ENCODE measurements around the gene RCOR1. TPM values are rescaled to one million over a fixed set of nuclear protein-coding genes. Genes with fewer than 3 reads are reported as not detected.

The RCOR1 gene
- total and polyA plus RNA-seq, 9 donors, result 7.2 to 22.3 (median 18.3) TPM

DNA sequence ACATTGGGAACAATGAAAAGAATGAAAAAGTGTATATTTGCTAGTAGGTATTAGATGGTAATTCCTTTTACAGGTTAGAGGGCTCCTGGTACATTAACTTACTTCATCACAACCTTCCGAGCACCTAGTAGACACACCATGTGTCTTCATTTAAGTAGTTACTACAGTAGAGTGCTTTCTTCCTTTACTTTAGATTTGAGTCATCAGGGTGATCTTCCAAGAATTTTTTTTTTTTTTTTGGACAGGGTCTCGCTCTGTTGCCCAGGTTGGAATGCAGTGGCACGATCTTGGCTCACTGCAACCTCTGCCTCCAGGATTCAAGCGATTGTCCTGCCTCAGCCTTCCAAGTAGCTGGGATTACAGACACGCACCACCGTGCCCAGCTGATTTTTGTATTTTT is 105.1 kb downstream of the RCOR1 start:
- Histone ChIP-seq H3K4me3 (no peak overlapping the region), H3K4me1 (ENCODE audit: insufficient read depth) (peaks cover 1% of the 10 kb centered on the region), H3K36me3 (no peaks in the 10 kb centered on the region), H3K27ac (no peak overlapping the region), H3K9me3 (no peaks in the 10 kb centered on the region), H3K27me3 (no peaks in the 10 kb centered on the region)
- intact Hi-C loops (cut with DNase I), result loop anchor here in 3 of 4 donors (5.0 to 10.0 kb wide), 3 partner anchors 217 to 227 kb away; partner anchors contain the start of gene AMN (in 1 of the 3)
- TF ChIP-seq POLR2A (IDR thresholded peaks at IDR 0.05), result no peak
- TF ChIP-seq EP300 (IDR thresholded peaks at IDR 0.05), result no peak
- TF ChIP-seq, protein P1, sequence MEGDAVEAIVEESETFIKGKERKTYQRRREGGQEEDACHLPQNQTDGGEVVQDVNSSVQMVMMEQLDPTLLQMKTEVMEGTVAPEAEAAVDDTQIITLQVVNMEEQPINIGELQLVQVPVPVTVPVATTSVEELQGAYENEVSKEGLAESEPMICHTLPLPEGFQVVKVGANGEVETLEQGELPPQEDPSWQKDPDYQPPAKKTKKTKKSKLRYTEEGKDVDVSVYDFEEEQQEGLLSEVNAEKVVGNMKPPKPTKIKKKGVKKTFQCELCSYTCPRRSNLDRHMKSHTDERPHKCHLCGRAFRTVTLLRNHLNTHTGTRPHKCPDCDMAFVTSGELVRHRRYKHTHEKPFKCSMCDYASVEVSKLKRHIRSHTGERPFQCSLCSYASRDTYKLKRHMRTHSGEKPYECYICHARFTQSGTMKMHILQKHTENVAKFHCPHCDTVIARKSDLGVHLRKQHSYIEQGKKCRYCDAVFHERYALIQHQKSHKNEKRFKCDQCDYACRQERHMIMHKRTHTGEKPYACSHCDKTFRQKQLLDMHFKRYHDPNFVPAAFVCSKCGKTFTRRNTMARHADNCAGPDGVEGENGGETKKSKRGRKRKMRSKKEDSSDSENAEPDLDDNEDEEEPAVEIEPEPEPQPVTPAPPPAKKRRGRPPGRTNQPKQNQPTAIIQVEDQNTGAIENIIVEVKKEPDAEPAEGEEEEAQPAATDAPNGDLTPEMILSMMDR (IDR thresholded peaks at IDR 0.05), result no peak
- no peak for DNase-seq
- WGBS, 3 donors, result 94 to 98% (median 94%) methylated on average over 6 of the region's 6 CpGs

DNA sequence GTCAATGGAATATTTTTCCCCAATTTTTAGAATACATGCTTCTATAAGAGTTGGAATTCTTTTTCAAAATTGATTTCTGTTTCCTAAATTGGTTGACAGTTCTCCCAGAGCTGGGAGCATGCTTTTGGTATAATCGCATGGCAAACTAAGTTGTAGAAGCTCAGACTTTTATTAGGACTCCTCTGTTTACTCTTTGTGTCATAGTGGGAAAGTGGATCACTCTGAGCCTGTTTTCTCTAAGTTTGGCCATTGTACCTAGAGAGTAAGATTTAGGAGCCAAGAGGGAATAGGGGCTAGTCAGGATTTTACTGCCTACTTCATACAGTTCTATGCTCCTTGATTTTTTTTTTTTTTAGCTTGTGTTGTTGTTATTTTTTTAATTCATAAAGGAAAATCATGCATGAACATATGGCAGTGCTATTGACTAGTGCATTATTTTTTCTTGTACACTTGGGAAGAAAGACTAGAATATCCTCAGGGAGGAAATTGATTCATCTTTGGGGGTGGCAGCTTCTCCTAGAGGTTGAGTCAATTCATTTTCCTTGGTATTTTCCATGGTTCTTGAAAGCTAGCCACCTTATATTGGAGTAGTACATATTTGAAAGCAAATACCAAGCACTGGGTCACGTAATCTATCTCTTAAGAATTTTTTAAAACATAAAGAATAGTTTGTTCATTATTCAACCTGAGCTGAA is 107.1 kb downstream of the RCOR1 start:
- H3K9me3 ChIP-seq, result no peaks in the 10 kb centered on the region
- TF ChIP-seq POLR2A (IDR thresholded peaks at IDR 0.05) (no peak), EP300 (IDR thresholded peaks at IDR 0.05) (no peak)
- TF ChIP-seq, protein P1 (IDR thresholded peaks at IDR 0.05), result no peak
- H3K27me3 ChIP-seq, result no peaks in the 10 kb centered on the region
- WGBS, 3 donors, result 92 to 93% (median 92%) methylated on average over 2 of the region's 2 CpGs
- H3K27ac ChIP-seq, result no peak overlapping the region
- H3K4me3 ChIP-seq, result no peak overlapping the region
- intact Hi-C loops (cut with DNase I), result loop anchor here in 3 of 4 donors (5.0 to 10.0 kb wide), 3 partner anchors 215 to 225 kb away; partner anchors contain the start of gene AMN (in 1 of the 3)
- DNase-seq, result no peak
- H3K4me1 ChIP-seq (ENCODE audit: insufficient read depth), result peaks cover 1% of the 10 kb centered on the region
- no peaks in the 10 kb centered on the region for H3K36me3 ChIP-seq

DNA sequence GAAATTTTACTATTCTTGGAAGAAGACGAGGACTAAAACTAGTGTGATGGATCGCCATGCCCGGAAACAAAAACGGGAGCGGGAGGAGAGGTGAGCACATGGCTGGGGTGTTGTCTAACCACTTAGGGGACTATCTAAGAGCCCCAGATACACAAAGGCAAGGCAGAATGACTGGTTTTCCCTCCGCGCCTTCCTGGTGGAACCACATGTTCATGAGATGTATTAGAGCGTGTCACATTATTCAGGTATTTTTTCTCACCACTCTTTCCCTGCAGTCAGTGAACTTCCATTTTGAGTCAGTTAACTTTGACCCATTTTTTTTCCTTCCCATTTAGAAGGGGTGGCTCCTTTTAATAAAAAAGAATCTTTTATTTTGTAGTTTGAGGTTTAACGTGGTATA is 116.0 kb downstream of the RCOR1 start:
- WGBS, 3 donors, result 84 to 90% (median 86%) methylated on average over 9 of the region's 9 CpGs
- TF ChIP-seq, protein P1 (IDR thresholded peaks at IDR 0.05), result no peak
- TF ChIP-seq POLR2A (IDR thresholded peaks at IDR 0.05) (no peak), EP300 (IDR thresholded peaks at IDR 0.05) (no peak)
- Histone ChIP-seq H3K4me3 (no peak overlapping the region), H3K27me3 (no peaks in the 10 kb centered on the region), H3K27ac (no peak overlapping the region), H3K36me3 (no peaks in the 10 kb centered on the region), H3K4me1 (ENCODE audit: insufficient read depth) (no peaks in the 10 kb centered on the region), H3K9me3 (no peaks in the 10 kb centered on the region)
- intact Hi-C loops (cut with DNase I), result no loop called here
- no peak for DNase-seq

DNA sequence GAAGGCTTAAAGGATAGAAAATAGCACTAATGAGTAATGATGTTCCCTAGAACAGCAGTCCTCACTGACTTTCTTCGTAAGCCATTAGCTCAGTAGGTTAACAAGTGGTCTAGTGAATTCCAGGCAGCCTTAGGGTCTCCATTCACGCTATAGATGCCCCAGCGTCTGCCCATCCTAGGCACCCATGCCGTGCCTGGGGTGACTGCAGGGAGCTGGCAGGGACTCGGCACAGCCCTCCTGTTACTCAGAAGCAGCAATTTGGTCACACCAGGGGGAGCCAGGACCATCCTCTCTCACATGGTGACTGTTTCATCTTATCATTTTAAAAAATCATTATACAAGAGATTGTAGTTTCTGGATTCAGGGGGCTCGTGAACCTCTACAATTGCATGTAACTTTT is 118.8 kb downstream of the RCOR1 start:
- no peaks in the 10 kb centered on the region for H3K9me3 ChIP-seq
- H3K4me1 ChIP-seq (ENCODE audit: insufficient read depth), result no peaks in the 10 kb centered on the region
- no peak for DNase-seq
- no peak overlapping the region for H3K27ac ChIP-seq
- H3K36me3 ChIP-seq, result no peaks in the 10 kb centered on the region
- 81 to 90% (median 88%) methylated on average over 6 of the region's 6 CpGs for WGBS, 3 donors
- no peaks in the 10 kb centered on the region for H3K27me3 ChIP-seq
- intact Hi-C loops (cut with DNase I), result no loop called here
- no peak overlapping the region for H3K4me3 ChIP-seq
- TF ChIP-seq EP300 (IDR thresholded peaks at IDR 0.05) (no peak), POLR2A (IDR thresholded peaks at IDR 0.05) (no peak)
- TF ChIP-seq, protein P1 (IDR thresholded peaks at IDR 0.05), result no peak

Measured in ovary (tissue), 9 donors.